ENCODE data around the gene ABTB2. TPM values are rescaled to one million over a fixed set of nuclear protein-coding genes. Genes with fewer than 3 reads are reported as not detected.

ABTB2 gene
- total RNA-seq: 12.5 and 15.2 TPM in 2 replicates

GRCh38 chr11:34357701-34358257 lies at the start of gene ABTB2:
Gene ABTB2 (minus strand): TSS chr11:34358010.

DNA sequence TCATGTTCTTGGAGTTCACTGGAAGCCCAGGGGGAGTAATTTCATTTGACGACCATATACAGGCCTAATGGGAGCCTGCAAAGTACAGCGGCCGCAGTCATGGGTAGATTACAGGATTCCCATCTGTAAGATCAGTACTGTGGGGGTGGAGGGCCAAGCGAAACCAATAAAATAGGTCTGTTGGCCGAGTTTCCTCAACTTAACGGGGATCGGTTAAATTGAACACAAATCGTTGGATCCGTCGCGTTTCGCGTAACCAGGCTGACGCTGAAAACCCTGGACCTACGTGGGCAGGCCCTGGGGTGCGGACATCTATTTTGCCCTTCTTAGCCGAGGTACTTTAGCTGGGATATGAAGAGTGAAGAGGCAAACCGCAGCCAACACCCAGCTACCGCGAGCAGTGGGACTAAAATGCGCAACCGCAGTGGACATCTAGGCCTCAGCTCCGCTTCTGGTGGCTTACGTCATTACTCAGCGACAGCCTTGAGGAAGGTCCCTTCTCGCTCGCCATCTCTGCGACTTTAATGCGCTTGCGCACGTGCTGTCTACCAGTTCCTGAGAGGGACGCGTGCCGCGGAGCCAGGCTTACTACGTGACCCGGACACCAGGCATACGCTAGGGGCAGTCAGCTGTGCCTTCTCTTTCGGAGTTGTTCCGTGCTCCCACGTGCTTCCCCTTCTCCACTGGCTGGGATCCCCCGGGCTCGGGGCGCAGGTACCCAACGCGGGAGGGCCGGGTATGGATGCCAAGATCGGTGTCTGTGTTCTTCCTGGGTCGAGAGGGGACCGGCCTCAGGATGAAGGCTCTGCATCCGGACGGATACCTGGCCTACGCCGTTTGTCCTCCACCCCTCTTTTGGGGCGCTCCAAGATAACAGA lies 252.5 kb downstream of the ABTB2 start, which contains the start of gene NAT10:
Gene NAT10 (plus strand): TSS at position 551 of the 878 bp plus-strand sequence. CDS start 2,597 bp downstream, outside the sequence.

Small RNA genes within 50 kb of the gene (small RNA-seq; reads per million reads assigned to genes)
- gene AL035079.1 (ENCODE audit: low replicate concordance) (not detected), gene RF00019 (ENCODE audit: low replicate concordance) (not detected)

Other genes starting within 250 kb of the ABTB2 start
- 20.1 and 40.9 TPM in 2 replicates for gene CAT, start 80.9 kb upstream of the ABTB2 start, total RNA-seq
- not detected in 2 replicates for gene ELF5, start 155.8 kb upstream of the ABTB2 start, total RNA-seq

All from placental pericyte (primary cell).